SU-DHL-6 (cell line): Measurements from ENCODE around the gene RAB1B.

ENCODE experiments used
- EZH2phosphoT487 ChIP-seq: fragments of 200-600 bp; sonication (generic), shearing (Covaris generic); conservative IDR thresholded peaks from 2 replicates; pipeline ENCODE4 v1.6.1; 2018; ENCODE audit warnings: mild to moderate bottlenecking, antibody characterized with exemption, low read length, moderate library complexity, mixed read lengths
- TF ChIP-seq, protein P1 (sequence below): fragments of 200-600 bp; sonication (generic); IDR thresholded peaks from one replicate; pipeline ENCODE4 v1.5.1; 2017; ENCODE audit warnings: antibody characterized with exemption, mild to moderate bottlenecking, low read length, moderate library complexity; ENCODE audit not compliant: insufficient read depth, poor library complexity, severe bottlenecking

DNA sequence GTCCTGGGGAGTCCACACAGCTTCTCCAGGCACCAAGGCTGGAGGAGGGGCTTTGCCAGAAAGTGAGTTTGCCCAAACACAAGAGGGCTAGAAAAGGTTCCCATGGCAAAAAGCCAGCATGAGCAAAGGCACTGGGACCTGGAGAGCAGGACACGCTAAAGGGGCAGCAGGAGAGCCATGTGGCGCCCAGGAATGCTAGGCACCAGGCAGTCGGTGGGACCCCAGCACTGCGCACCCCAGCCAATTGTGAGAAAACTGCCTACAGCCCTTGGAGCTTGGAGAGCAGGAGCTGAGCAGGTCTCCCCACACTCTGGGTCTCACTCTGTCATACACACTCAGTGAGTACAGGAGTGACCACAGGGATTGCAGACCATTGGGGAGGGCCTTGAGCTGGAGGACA lies 5.2 kb upstream of the RAB1B start:
- TF ChIP-seq, protein P1, sequence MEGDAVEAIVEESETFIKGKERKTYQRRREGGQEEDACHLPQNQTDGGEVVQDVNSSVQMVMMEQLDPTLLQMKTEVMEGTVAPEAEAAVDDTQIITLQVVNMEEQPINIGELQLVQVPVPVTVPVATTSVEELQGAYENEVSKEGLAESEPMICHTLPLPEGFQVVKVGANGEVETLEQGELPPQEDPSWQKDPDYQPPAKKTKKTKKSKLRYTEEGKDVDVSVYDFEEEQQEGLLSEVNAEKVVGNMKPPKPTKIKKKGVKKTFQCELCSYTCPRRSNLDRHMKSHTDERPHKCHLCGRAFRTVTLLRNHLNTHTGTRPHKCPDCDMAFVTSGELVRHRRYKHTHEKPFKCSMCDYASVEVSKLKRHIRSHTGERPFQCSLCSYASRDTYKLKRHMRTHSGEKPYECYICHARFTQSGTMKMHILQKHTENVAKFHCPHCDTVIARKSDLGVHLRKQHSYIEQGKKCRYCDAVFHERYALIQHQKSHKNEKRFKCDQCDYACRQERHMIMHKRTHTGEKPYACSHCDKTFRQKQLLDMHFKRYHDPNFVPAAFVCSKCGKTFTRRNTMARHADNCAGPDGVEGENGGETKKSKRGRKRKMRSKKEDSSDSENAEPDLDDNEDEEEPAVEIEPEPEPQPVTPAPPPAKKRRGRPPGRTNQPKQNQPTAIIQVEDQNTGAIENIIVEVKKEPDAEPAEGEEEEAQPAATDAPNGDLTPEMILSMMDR: no peak
- TF ChIP-seq EZH2phosphoT487: no peak
